Stomach (tissue), 4 donors: ENCODE measurements around the gene ABHD1.

Experiments used
- CTCF ChIP-seq, 7 experiments: fragments of 450-650 bp in 4 of 7; fragments of 200-600 bp in 3 of 7; sonication (generic) in 3 of 7; IDR thresholded peaks; one replicate each; pipeline ENCODE4 v1.5.1; 2016 to 2019; ENCODE audit warnings: antibody characterized with exemption in 7 of 7, control low read depth in 2 of 7, mild to moderate bottlenecking in 1 of 7
- EP300 ChIP-seq: sonication (generic); formaldehyde crosslinking; IDR thresholded peaks from one replicate; pipeline ENCODE4 v1.6.1; 2017; ENCODE audit warnings: antibody characterized with exemption
- POLR2A ChIP-seq, 4 donors: fragments of 450-650 bp; IDR thresholded peaks; one replicate each; pipeline ENCODE4 v1.6.1; 2016; ENCODE audit warnings: antibody characterized with exemption in 4 of 4, control low read depth in 2 of 4, mild to moderate bottlenecking in 1 of 4, moderate library complexity in 1 of 4
- POLR2AphosphoS5 ChIP-seq, 3 donors: sonication (generic); formaldehyde crosslinking; IDR thresholded peaks; one replicate each; pipeline ENCODE4 v1.6.1; 2016; ENCODE audit warnings: antibody characterized with exemption in 3 of 3

- TF ChIP-seq CTCF (IDR thresholded peaks at IDR 0.05), result no peak
- TF ChIP-seq POLR2A (IDR thresholded peaks at IDR 0.05), result no peak
- TF ChIP-seq EP300, result no peak
- no peak for TF ChIP-seq POLR2AphosphoS5 (IDR thresholded peaks at IDR 0.05)
These were observed 51.0 kb downstream of the ABHD1 start for GRCh38 chr2:27174638-27175037.
